ENCODE results near the gene TAP2. TPM values are rescaled to one million over a fixed set of nuclear protein-coding genes. Genes with fewer than 3 reads are reported as not detected.

TAP2 gene
- total and polyA plus RNA-seq, 2 of the 13 experiments (the other 11 are each of a cell fraction or from before 2014, with no cell fraction given): 10.3 to 17.6 TPM

DNA sequence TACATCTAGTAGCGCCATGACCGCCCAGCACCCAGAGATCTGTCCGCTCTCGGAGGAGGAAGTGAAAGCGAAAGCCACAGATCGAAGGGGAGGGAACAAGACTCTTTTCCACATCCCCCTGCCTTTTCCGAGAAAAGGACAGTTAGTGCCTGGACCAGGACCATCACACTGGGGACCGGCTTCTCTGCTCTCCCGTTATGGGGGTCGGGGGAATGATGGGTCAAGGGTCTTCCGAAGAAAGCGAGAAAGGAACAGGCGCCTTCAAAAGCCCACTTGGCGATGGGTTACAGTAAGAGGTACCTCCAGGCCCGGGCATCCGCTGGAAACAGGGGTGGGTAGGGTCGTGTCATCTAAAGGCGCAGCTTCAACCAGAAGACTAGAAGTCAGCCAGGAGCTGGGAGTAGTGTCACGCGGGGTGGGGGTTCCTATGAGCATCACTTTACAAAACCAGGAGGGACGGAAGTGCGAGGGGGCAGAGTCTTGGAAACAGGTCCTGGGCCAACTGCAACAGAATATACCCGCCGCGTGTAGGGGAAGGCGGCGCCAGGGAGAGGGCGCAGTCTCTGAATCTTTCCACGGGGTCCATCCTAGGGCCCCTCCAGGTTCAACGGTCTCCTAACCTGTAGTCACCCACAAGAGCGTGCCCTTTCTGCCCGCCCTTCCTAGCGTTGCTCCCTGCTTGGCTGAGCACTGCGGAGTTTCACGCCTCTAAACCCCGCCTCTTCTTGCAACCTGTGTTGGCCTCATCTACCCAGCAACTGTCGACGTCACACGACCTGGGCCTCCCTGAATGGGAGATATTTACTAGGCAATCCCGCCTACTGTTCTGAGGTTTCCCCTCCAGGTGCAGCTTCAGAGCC, 5.7 kb upstream of the TAP2 start, which contains the start of gene PSMB8 (continued):
- TF ChIP-seq PRDM15 (CRISPR knock-in tag; IDR thresholded peaks at IDR 0.05) (no peak), NCOA1 (CRISPR knock-in tag; IDR thresholded peaks at IDR 0.05) (no peak), ZNF263 (CRISPR knock-in tag; IDR thresholded peaks at IDR 0.05) (peak; percentile 40; the same call in 1 of the 2 replicates), NR2F1 (CRISPR knock-in tag; IDR thresholded peaks at IDR 0.05) (peak in 1 of 2 experiments; percentile 29; a peak in 1 of 4 replicates), ZNF432 (CRISPR knock-in tag; IDR thresholded peaks at IDR 0.05; ENCODE audit: borderline replicate concordance) (no peak), ZNF878 (CRISPR knock-in tag; IDR thresholded peaks at IDR 0.05) (no peak; the same call in 1 of the 2 replicates), ZFP36 (IDR thresholded peaks at IDR 0.05; ENCODE audit: borderline replicate concordance, low read depth, low read length, partially characterized antibody) (no peak), DR1 (CRISPR knock-in tag; IDR thresholded peaks at IDR 0.05) (peak; percentile 19; the same call in 1 of the 2 replicates), SAP130 (CRISPR knock-in tag; IDR thresholded peaks at IDR 0.05; ENCODE audit: low read depth) (peak; percentile 75), ZBTB2 (CRISPR knock-in tag; IDR thresholded peaks at IDR 0.05; ENCODE audit: low read depth) (no peak), RNF2 (conservative IDR thresholded peaks at IDR 0.05; ENCODE audit: low read depth) (no peak), ZNF598 (CRISPR knock-in tag; IDR thresholded peaks at IDR 0.05; ENCODE audit: borderline replicate concordance) (peak; percentile 79; the same call in 1 of the 2 replicates), SUZ12 (IDR thresholded peaks at IDR 0.05; ENCODE audit: low read depth, low read length) (no peak), ZNF329 (CRISPR knock-in tag; IDR thresholded peaks at IDR 0.05; ENCODE audit: low read depth) (no peak), RARA (CRISPR knock-in tag; IDR thresholded peaks at IDR 0.05) (0 out of 2 replicates have a peak, but pooled peaks have one; percentile 20), ZNF780A (CRISPR knock-in tag; IDR thresholded peaks at IDR 0.05) (no peak), KLF12 (CRISPR knock-in tag; IDR thresholded peaks at IDR 0.05; ENCODE audit: borderline replicate concordance) (no peak; the same call in 1 of the 2 replicates), ZBTB49 (CRISPR knock-in tag; IDR thresholded peaks at IDR 0.05; ENCODE audit: borderline replicate concordance) (no peak)
